PC-9 (cell line): Measurements from ENCODE around the gene NDUFS5.

ENCODE experiments used
- EZH2 ChIP-seq: fragments of 200-600 bp; sonication (generic); IDR thresholded peaks from 2 replicates; pipeline ENCODE4 v1.8.0; 2017; ENCODE audit warnings: antibody characterized with exemption, low read depth
- TF ChIP-seq, protein P1 (sequence below): fragments of 200-600 bp; sonication (generic); conservative IDR thresholded peaks from 2 replicates; pipeline ENCODE4 v1.6.1; 2017; ENCODE audit warnings: mixed run types, antibody characterized with exemption, mild to moderate bottlenecking, moderate library complexity

DNA sequence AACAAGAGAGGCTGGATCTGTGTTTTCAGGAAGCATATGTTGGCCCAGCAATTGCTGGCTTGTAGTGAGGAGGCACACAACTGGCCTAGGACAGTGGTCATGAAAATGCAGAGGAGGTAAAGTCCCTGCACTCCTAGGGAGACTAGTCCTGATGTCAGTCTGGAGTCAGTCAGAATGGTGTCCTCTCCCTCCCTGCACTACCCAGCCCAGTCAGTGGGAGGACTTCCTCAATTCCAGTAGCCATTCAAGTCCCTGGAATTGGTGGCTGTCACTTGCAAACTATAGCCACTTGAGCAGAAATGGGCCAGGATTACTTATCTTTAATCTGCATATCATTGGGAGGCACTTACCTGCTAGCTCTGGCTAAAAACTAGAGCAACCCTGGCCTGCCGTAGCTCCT, 18.6 kb downstream of the NDUFS5 start:
- no peak for TF ChIP-seq EZH2
- TF ChIP-seq, protein P1, sequence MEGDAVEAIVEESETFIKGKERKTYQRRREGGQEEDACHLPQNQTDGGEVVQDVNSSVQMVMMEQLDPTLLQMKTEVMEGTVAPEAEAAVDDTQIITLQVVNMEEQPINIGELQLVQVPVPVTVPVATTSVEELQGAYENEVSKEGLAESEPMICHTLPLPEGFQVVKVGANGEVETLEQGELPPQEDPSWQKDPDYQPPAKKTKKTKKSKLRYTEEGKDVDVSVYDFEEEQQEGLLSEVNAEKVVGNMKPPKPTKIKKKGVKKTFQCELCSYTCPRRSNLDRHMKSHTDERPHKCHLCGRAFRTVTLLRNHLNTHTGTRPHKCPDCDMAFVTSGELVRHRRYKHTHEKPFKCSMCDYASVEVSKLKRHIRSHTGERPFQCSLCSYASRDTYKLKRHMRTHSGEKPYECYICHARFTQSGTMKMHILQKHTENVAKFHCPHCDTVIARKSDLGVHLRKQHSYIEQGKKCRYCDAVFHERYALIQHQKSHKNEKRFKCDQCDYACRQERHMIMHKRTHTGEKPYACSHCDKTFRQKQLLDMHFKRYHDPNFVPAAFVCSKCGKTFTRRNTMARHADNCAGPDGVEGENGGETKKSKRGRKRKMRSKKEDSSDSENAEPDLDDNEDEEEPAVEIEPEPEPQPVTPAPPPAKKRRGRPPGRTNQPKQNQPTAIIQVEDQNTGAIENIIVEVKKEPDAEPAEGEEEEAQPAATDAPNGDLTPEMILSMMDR = no peak
